Measurements from ENCODE around the gene PPFIA1.

PPFIA1 gene

GRCh38 chr11:70422692-70423522 is 152.4 kb downstream of the PPFIA1 start:
- Histone ChIP-seq H3K4me3 (ENCODE audit: insufficient read depth, low read length, poor library complexity, severe bottlenecking) (no peak overlapping the region), H2AFZ (ENCODE audit: low read depth, low read length, severe bottlenecking) (no peak overlapping the region), H4K20me1 (ENCODE audit: low read depth, low read length) (no peaks in the 10 kb centered on the region), H3K9me2 (replicated peaks; ENCODE audit: insufficient read depth, low read length) (no peaks in the 10 kb centered on the region), H3K27me3 (ENCODE audit: low read length) (no peaks in the 10 kb centered on the region), H3K9me3 (ENCODE audit: insufficient read depth, low read length) (no peaks in the 10 kb centered on the region), H3K4me2 (ENCODE audit: low read depth, low read length, poor library complexity, severe bottlenecking) (no peak overlapping the region), H3K9ac (ENCODE audit: low read length) (no peak overlapping the region), H3K27ac (ENCODE audit: low read depth, low read length) (no peak overlapping the region), H3K79me2 (ENCODE audit: insufficient read depth, low read length) (no peaks in the 10 kb centered on the region), H3F3A (ENCODE audit: insufficient read depth) (no peaks in the 10 kb centered on the region), H3K36me3 (ENCODE audit: low read length) (no peaks in the 10 kb centered on the region)
- no peak for TF ChIP-seq CTCF (IDR thresholded peaks at IDR 0.05; ENCODE audit: insufficient read depth, low read length, poor library complexity, severe bottlenecking)
- no peak for TF ChIP-seq EZH2phosphoT487 (conservative IDR thresholded peaks at IDR 0.05; ENCODE audit: low read length)

GRCh38 chr11:70423523-70424505 is 153.3 kb downstream of the PPFIA1 start:
- H3K9me3 ChIP-seq (ENCODE audit: insufficient read depth, low read length) = no peaks in the 10 kb centered on the region
- TF ChIP-seq EZH2phosphoT487 (conservative IDR thresholded peaks at IDR 0.05; ENCODE audit: low read length) = no peak
- TF ChIP-seq CTCF (IDR thresholded peaks at IDR 0.05; ENCODE audit: insufficient read depth, low read length, poor library complexity, severe bottlenecking) = no peak
- no peaks in the 10 kb centered on the region for H3K79me2 ChIP-seq (ENCODE audit: insufficient read depth, low read length)
- H3K27ac ChIP-seq (ENCODE audit: low read depth, low read length) = no peak overlapping the region
- H3K4me3 ChIP-seq (ENCODE audit: insufficient read depth, low read length, poor library complexity, severe bottlenecking) = no peak overlapping the region
- H2AFZ ChIP-seq (ENCODE audit: low read depth, low read length, severe bottlenecking) = no peak overlapping the region
- H3K9ac ChIP-seq (ENCODE audit: low read length) = no peak overlapping the region
- H3K27me3 ChIP-seq (ENCODE audit: low read length) = no peaks in the 10 kb centered on the region
- H3K9me2 ChIP-seq (replicated peaks; ENCODE audit: insufficient read depth, low read length) = no peaks in the 10 kb centered on the region
- H4K20me1 ChIP-seq (ENCODE audit: low read depth, low read length) = no peaks in the 10 kb centered on the region
- H3F3A ChIP-seq (ENCODE audit: insufficient read depth) = no peaks in the 10 kb centered on the region
- H3K4me2 ChIP-seq (ENCODE audit: low read depth, low read length, poor library complexity, severe bottlenecking) = no peak overlapping the region
- no peaks in the 10 kb centered on the region for H3K36me3 ChIP-seq (ENCODE audit: low read length)

- Histone ChIP-seq H3K79me2 (ENCODE audit: insufficient read depth, low read length) (no peaks in the 10 kb centered on the region), H3K27me3 (ENCODE audit: low read length) (no peaks in the 10 kb centered on the region), H3F3A (ENCODE audit: insufficient read depth) (no peaks in the 10 kb centered on the region), H4K20me1 (ENCODE audit: low read depth, low read length) (no peaks in the 10 kb centered on the region), H3K4me2 (ENCODE audit: low read depth, low read length, poor library complexity, severe bottlenecking) (no peak overlapping the region), H3K27ac (ENCODE audit: low read depth, low read length) (no peak overlapping the region), H3K4me3 (ENCODE audit: insufficient read depth, low read length, poor library complexity, severe bottlenecking) (no peak overlapping the region), H2AFZ (ENCODE audit: low read depth, low read length, severe bottlenecking) (no peak overlapping the region), H3K36me3 (ENCODE audit: low read length) (no peaks in the 10 kb centered on the region), H3K9me3 (ENCODE audit: insufficient read depth, low read length) (no peaks in the 10 kb centered on the region), H3K9ac (ENCODE audit: low read length) (no peak overlapping the region), H3K9me2 (replicated peaks; ENCODE audit: insufficient read depth, low read length) (no peaks in the 10 kb centered on the region)
- TF ChIP-seq CTCF (IDR thresholded peaks at IDR 0.05; ENCODE audit: insufficient read depth, low read length, poor library complexity, severe bottlenecking) = no peak
- TF ChIP-seq EZH2phosphoT487 (conservative IDR thresholded peaks at IDR 0.05; ENCODE audit: low read length) = no peak
Observed at GRCh38 chr11:70424765-70425344, 154.4 kb downstream of the PPFIA1 start.
